AG09319 (cell line): ENCODE measurements around the gene MAP2K1.
"Not testable (repeated sequence)": the region's sequence is repeated elsewhere in the genome, so short reads cannot be mapped to it uniquely, and the experiment has no call there.

ENCODE experiments used
- DNase-seq: peaks from one replicate; pipeline ENCODE4 v3.0.0-alpha.2; 2010; ENCODE audit warnings: low read depth; ENCODE audit errors: extremely low read depth
- TF ChIP-seq, protein P1 (sequence below): IDR thresholded peaks from 2 replicates; pipeline ENCODE4 v1.5.1; 2011; ENCODE audit warnings: low read depth, mild to moderate bottlenecking, inconsistent platforms, low read length, moderate library complexity

Gene MAP2K1

DNA sequence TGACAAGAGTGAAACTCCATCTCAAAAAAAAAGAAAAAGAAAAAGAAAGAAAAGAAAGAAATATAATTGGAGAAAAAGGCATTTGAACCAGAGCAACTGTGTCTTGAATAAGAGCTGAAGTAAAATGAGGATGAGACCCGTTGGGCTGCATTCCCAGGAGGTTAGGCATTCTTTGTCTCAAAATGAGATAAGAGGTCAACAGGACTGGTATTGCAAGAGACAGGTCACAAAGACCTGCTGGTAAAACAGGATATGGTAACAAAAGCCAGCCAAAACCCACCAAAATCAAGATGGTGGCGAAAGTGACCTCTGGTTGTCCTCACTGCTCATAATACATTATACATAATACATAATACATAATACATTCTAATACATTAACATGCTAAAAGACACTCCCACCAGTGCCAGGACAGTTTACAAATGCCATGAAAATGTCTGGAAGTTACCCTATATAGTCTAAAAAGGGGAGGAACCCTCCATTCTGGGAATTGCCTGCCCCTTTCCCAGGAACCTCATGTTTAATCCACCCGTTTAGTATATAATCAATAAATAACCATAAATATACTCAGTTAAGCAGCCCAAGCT, 21.7 kb upstream of the MAP2K1 start:
- DNase-seq = no peak
- TF ChIP-seq, protein P1, sequence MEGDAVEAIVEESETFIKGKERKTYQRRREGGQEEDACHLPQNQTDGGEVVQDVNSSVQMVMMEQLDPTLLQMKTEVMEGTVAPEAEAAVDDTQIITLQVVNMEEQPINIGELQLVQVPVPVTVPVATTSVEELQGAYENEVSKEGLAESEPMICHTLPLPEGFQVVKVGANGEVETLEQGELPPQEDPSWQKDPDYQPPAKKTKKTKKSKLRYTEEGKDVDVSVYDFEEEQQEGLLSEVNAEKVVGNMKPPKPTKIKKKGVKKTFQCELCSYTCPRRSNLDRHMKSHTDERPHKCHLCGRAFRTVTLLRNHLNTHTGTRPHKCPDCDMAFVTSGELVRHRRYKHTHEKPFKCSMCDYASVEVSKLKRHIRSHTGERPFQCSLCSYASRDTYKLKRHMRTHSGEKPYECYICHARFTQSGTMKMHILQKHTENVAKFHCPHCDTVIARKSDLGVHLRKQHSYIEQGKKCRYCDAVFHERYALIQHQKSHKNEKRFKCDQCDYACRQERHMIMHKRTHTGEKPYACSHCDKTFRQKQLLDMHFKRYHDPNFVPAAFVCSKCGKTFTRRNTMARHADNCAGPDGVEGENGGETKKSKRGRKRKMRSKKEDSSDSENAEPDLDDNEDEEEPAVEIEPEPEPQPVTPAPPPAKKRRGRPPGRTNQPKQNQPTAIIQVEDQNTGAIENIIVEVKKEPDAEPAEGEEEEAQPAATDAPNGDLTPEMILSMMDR = no peak

DNA sequence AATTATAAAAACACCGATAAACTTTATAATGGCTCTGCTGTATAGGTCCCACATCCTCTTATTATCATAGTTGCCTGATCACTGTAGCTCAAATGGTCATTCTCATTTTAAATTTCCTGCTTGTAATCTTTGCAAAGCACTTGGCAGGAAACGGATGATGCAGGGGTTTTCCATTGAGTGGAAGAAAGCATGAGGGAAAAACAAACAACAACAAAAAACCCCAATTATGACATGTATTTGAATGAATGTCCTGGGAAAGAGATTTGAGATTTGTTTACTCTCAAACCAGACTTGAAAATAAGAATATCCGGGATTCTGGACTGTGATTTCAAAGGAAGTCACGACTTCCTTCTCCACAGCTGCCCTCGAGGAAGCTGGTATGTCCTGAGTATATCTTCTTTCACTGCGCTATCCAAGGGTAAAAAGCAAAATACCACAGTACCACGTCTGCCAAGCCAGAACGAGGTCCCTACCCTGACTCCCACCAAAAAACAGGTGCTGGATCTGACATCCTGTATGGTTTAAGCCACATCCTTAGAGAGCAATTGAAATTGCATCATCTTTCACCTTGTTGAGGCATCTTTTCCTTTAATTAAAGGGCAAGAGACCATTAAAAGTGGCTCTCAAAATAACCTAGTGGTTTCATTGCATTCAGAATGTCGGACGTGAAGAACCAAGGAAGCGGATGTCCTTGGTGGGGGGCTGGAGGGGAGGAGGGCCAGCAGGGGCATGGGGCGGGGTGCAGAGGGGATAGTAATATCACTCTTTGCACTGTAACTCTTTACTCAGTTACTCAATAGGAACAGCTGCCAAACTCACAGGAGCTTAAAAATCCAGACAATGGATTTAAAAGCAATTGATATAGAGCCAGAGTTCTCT, 16.7 kb upstream of the MAP2K1 start:
- TF ChIP-seq, protein P1 = no peak
- DNase-seq = no peak

DNA sequence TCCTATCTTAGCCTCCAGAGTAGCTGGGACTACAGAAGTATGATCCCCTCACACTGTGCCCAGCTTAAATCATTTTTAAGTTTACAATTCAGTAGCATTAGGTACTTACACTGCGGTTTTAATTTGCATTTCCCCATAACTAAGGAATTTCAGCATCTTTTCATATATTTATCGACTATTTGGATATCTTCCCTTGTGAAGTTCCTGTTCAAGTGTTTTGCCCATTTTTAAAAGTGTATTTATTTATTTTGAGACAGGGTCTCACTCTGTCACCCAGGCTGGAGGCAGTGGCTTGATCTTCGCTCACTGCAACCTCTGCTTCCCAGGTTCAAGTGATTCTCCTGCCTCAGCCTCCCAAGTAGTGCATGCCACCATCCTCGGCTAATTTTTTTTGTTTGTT, 12.5 kb upstream of the MAP2K1 start:
- TF ChIP-seq, protein P1 = no peak
- no peak for DNase-seq

- DNase-seq = no peak
Observed at GRCh38 chr15:66378814-66379430, 7.8 kb upstream of the MAP2K1 start.

DNA sequence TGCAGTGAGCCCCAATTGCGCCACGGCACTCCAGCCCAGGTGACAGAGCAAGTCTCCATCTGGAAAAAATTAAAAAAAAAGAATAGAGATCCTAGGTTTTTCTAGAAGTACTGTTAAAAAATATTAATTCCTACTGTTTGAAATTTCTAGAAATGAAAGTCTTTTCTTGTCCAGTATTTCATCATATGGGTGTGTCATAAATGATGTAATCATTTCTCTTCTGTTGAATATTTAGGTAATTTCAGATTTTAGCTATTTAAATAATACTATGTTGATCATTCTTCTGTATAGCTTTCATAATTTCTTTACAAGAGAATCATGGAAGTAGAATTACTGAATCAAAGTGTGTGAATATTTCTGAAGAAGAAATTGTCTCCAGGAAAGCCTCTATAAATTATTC, 5.3 kb upstream of the MAP2K1 start:
- DNase-seq = not testable (repeated sequence)

More at GRCh38 chr15:66378814-66379430, 7.8 kb upstream of the MAP2K1 start:
- TF ChIP-seq, protein P1 = no peak

- DNase-seq = no peak
- TF ChIP-seq, protein P1 = peak; percentile 46
Observed at GRCh38 chr15:66387163-66388042, 691 bp downstream of the MAP2K1 start.

DNA sequence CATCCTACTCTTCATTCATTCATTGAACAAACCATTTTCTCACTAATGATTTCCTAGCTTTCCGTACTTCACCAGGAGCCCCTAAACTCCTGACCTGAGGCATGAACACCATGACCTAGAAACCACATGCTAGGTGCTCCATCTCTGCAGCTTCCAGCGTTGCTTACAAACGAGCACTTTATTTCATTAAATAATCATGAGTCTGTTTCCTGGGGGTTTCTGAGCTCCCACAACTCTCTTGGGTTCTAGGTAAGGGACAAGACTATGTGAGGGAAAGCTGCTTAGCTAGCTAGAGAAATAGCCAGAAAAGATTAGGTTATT, 1.3 kb downstream of the MAP2K1 start:
- TF ChIP-seq, protein P1 = no peak
- DNase-seq = no peak
